Caco-2 (cell line): ENCODE measurements around the gene GSG1L. TPM values are rescaled to one million over a fixed set of nuclear protein-coding genes. Genes with fewer than 3 reads are reported as not detected.

Experiments used
- BruUV-seq: library from RNA; stranded (reverse); fragments of 400-500 nt; replicated peaks from 2 replicates; lab custom pipeline; 2021; lab: Mats Ljungman, UMichigan
- CTCF ChIA-PET: fragments of 300-600 bp; sonication (Branson Sonifier 250); formaldehyde crosslinking; loops from one replicate; lab custom pipeline; 2022; ENCODE audit warnings: antibody characterized with exemption; lab: Charles Lee
- POLR2A ChIA-PET: fragments of 300-600 bp; sonication (Branson Sonifier 250); formaldehyde crosslinking; loops from one replicate; lab custom pipeline; 2022; ENCODE audit warnings: antibody characterized with exemption; lab: Charles Lee
- DNase-seq, 2 experiments: peaks; one replicate each; pipeline versions ENCODE4 v3.0.0 to v3.0.0-alpha.2; 2020 to 2022
- H3K27me3 ChIP-seq: replicated peaks from 2 replicates; pipeline ENCODE4 v1.6.0; 2011; ENCODE audit warnings: low read length; ENCODE audit not compliant: control insufficient read depth, insufficient read depth
- H3K36me3 ChIP-seq: 2 replicates; pipeline ENCODE4 v1.5.1; 2011; ENCODE audit warnings: low read length; ENCODE audit not compliant: control insufficient read depth, insufficient read depth
- H3K4me1 ChIP-seq: fragments of 250-450 bp; sonication (Bioruptor Pico); 2 replicates; pipeline ENCODE4 v1.5.1; 2020; ENCODE audit warnings: mild to moderate bottlenecking
- H3K4me3 ChIP-seq: 2 replicates; pipeline ENCODE4 v1.5.1; 2011; ENCODE audit warnings: low read depth, mild to moderate bottlenecking, control low read depth, low read length
- H3K9me3 ChIP-seq: fragments of 250-450 bp; sonication (Bioruptor Pico); 2 replicates; pipeline ENCODE4 v1.5.1; 2020; ENCODE audit warnings: mild to moderate bottlenecking, moderate library complexity
- H3K27ac Mint-ChIP-seq: one replicate; pipeline ENCODE4 v1.8.0; 2022; ENCODE audit warnings: mixed read lengths; ENCODE audit not compliant: unreplicated experiment
- H3K27me3 Mint-ChIP-seq: one replicate; pipeline ENCODE4 v1.8.0; 2022; ENCODE audit warnings: mixed read lengths; ENCODE audit not compliant: insufficient read depth, unreplicated experiment
- H3K36me3 Mint-ChIP-seq: one replicate; pipeline ENCODE4 v1.8.0; 2022; ENCODE audit warnings: mild to moderate bottlenecking, mixed read lengths; ENCODE audit not compliant: insufficient read depth, unreplicated experiment
- H3K4me1 Mint-ChIP-seq: one replicate; pipeline ENCODE4 v1.8.0; 2022; ENCODE audit warnings: low read depth, mixed read lengths; ENCODE audit not compliant: unreplicated experiment
- H3K4me3 Mint-ChIP-seq: one replicate; pipeline ENCODE4 v1.8.0; 2022; ENCODE audit warnings: mild to moderate bottlenecking, moderate library complexity, mixed read lengths; ENCODE audit not compliant: unreplicated experiment
- H3K9me3 Mint-ChIP-seq: one replicate; pipeline ENCODE4 v1.8.0; 2022; ENCODE audit warnings: mixed read lengths; ENCODE audit not compliant: unreplicated experiment
- CTCF ChIP-seq, 2 experiments: fragments of 200-600 bp in 1 of 2; IDR thresholded peaks; 1 replicate in 1 of 2; 2 replicates in 1 of 2; pipeline versions ENCODE4 v1.5.1 to v1.8.0; 2011 to 2022; ENCODE audit warnings: antibody characterized with exemption in 1 of 2, control low read depth in 1 of 2, inconsistent platforms in 1 of 2, low read depth in 1 of 2, low read length in 1 of 2, mild to moderate bottlenecking in 1 of 2, moderate library complexity in 1 of 2; ENCODE audit not compliant: insufficient read depth in 1 of 2, severe bottlenecking in 1 of 2, unreplicated experiment in 1 of 2
- intact Hi-C: fragments of 100-400 bp; cut with micrococcal nuclease; formaldehyde crosslinking; loops from one replicate; pipeline ENCODE4 v1.10.0; 2022; ENCODE audit not compliant: unreplicated experiment
- total RNA-seq: library from RNA; stranded (reverse); gene quantifications from 2 replicates; pipeline ENCODE4 v1.2.3, GENCODE V29; 2022

Gene GSG1L
- total RNA-seq, 1 experiment from 2014 or later, result not detected

- H3K27me3 ChIP-seq, result no peaks in the 10 kb centered on the region
- no peaks in the 10 kb centered on the region for H3K9me3 ChIP-seq
- H3K36me3 Mint-ChIP-seq, result peaks cover 4% of the 10 kb centered on the region
- ChIA-PET POLR2A (no interaction called here), CTCF (interaction anchor here (2.5 kb wide), 1 partner anchor 292 kb away, joined by 12 read pairs; no protein-coding TSS in a partner anchor)
- intact Hi-C loops, result no loop called here
- H3K36me3 ChIP-seq, result no peaks in the 10 kb centered on the region
- BruUV-seq, result no TSS peak
- no peaks in the 10 kb centered on the region for H3K27me3 Mint-ChIP-seq
- H3K4me1 Mint-ChIP-seq, result no peaks in the 10 kb centered on the region
- no peak overlapping the region for H3K27ac Mint-ChIP-seq
- H3K4me3 ChIP-seq, result no peak overlapping the region
- no peak overlapping the region for H3K4me3 Mint-ChIP-seq
- no peak for DNase-seq
- no peaks in the 10 kb centered on the region for H3K4me1 ChIP-seq
- no peaks in the 10 kb centered on the region for H3K9me3 Mint-ChIP-seq
- TF ChIP-seq CTCF (IDR thresholded peaks at IDR 0.05; ENCODE audit: insufficient read depth in 1 of 2, low read depth in 1 of 2, low read length in 1 of 2, severe bottlenecking in 1 of 2, unreplicated experiment in 1 of 2), result no peak
Measured at GRCh38 chr16:27778171-27778925, 285.2 kb downstream of the GSG1L start.

GRCh38 chr16:27777527-27777926 lies 286.0 kb downstream of the GSG1L start:
- TF ChIP-seq CTCF (IDR thresholded peaks at IDR 0.05; ENCODE audit: insufficient read depth in 1 of 2, low read depth in 1 of 2, low read length in 1 of 2, severe bottlenecking in 1 of 2, unreplicated experiment in 1 of 2), result no peak
- no peaks in the 10 kb centered on the region for H3K27me3 Mint-ChIP-seq
- Histone ChIP-seq H3K27me3 (no peaks in the 10 kb centered on the region), H3K9me3 (no peaks in the 10 kb centered on the region), H3K4me3 (no peak overlapping the region), H3K36me3 (no peaks in the 10 kb centered on the region; the same call in 1 of the 2 replicates), H3K4me1 (no peaks in the 10 kb centered on the region)
- ChIA-PET POLR2A (no interaction called here), CTCF (no interaction called here)
- intact Hi-C loops, result no loop called here
- BruUV-seq, result no TSS peak
- H3K36me3 Mint-ChIP-seq, result peaks cover 4% of the 10 kb centered on the region
- no peaks in the 10 kb centered on the region for H3K4me1 Mint-ChIP-seq
- no peak overlapping the region for H3K27ac Mint-ChIP-seq
- no peaks in the 10 kb centered on the region for H3K9me3 Mint-ChIP-seq
- no peak for DNase-seq
- no peak overlapping the region for H3K4me3 Mint-ChIP-seq

- ChIA-PET POLR2A (interaction anchor here (0.5 kb wide), 1 partner anchor 820 kb away, joined by 3 read pairs; the partner anchor contains the start of gene SULT1A2), CTCF (no interaction called here)
- no TSS peak for BruUV-seq
- H3K27ac Mint-ChIP-seq, result no peak overlapping the region
- H3K4me3 ChIP-seq, result no peak overlapping the region
- H3K27me3 ChIP-seq, result no peaks in the 10 kb centered on the region
- H3K4me3 Mint-ChIP-seq, result no peak overlapping the region
- intact Hi-C loops, result no loop called here
- no peaks in the 10 kb centered on the region; the same call in 1 of the 2 replicates for H3K36me3 ChIP-seq
- no peak for DNase-seq
- H3K9me3 Mint-ChIP-seq, result no peaks in the 10 kb centered on the region
- no peak for TF ChIP-seq CTCF (IDR thresholded peaks at IDR 0.05; ENCODE audit: insufficient read depth in 1 of 2, low read depth in 1 of 2, low read length in 1 of 2, severe bottlenecking in 1 of 2, unreplicated experiment in 1 of 2)
- H3K36me3 Mint-ChIP-seq, result peaks cover 4% of the 10 kb centered on the region
- H3K9me3 ChIP-seq, result no peaks in the 10 kb centered on the region
- no peaks in the 10 kb centered on the region for H3K27me3 Mint-ChIP-seq
- no peaks in the 10 kb centered on the region for H3K4me1 Mint-ChIP-seq
- no peaks in the 10 kb centered on the region for H3K4me1 ChIP-seq
Measured at GRCh38 chr16:27776556-27777225, 286.8 kb downstream of the GSG1L start.
